Sciatic nerve (tissue), 2 donors: ENCODE data around the gene FCHSD2. TPM values are rescaled to one million over a fixed set of nuclear protein-coding genes. Genes with fewer than 3 reads are reported as not detected.
A peak's percentile ranks its signal among the peaks of the same experiment; 100 is the strongest.

ENCODE experiments used
- ATAC-seq: fragments of 200-7000 bp; cut with Tn5 transposase; one replicate; pipeline ENCODE4 v1.9.1; 2020; ENCODE audit warnings: mild to moderate bottlenecking, moderate library complexity
- DNase-seq: peaks from one replicate; pipeline ENCODE4 v3.0.0-alpha.2; 2020; ENCODE audit warnings: low spot score
- intact Hi-C: fragments of 100-400 bp; cut with DNase I; formaldehyde crosslinking; loops from one replicate; pipeline ENCODE4 v1.14.2; 2022
- total RNA-seq: library from RNA; stranded (reverse); fragmentation: NEBNext Ultra II Directional; extraction: Animal tissue kit (Norgen Biotek cat#: 25700); gene quantifications from one replicate; pipeline ENCODE4 v1.2.1, GENCODE V29; 2021
- donor health status: DM: no; HTN: no; CAD: no.
- donor health status: DM: no; HTN: no; CAD: no.

FCHSD2 gene
- total RNA-seq, result 64.7 TPM

DNA sequence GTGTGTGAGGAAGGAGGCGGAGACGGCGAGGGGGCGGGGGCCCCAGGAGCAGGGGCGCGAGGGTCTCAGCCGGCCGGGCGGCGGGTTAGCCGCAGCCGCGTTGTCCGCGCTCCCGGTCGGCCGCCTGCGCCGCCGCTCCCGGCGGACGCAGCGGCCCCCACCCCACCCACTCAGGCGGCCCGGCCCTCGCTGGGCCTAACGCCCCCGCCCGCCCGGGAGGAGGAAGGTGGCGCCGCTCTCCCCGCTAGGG is at the start of gene FCHSD2:
TSS of gene FCHSD2 (minus strand) at position 191 of the 250 bp plus-strand sequence. CDS start 441 bp downstream, outside the sequence.
- DNase-seq (no peak), ATAC-seq (no peak)
- intact Hi-C loops, result no loop called here

GRCh38 chr11:73191151-73191550 is 49.0 kb upstream of the FCHSD2 start:
- intact Hi-C loops, result no loop called here
- DNase-seq (peak; percentile 47), ATAC-seq (no peak)

DNA sequence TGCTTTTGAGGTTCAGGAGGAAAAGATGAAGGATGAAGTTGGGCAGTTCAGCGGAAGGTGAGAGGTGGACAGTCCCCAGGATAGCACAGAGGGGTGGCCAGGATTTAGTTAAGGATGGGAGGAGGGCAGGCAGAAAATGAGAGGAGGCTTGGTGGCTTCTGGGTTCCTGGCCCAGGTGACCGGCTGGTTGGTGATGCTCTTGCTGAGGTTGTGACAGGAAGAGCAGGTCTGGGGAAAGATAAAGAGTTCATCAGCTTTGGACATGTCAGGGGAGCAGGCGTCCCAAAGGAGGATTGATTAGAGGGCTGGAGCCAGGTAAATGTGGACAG is 48.4 kb upstream of the FCHSD2 start:
- ATAC-seq (no peak), DNase-seq (no peak)
- intact Hi-C loops, result no loop called here

DNA sequence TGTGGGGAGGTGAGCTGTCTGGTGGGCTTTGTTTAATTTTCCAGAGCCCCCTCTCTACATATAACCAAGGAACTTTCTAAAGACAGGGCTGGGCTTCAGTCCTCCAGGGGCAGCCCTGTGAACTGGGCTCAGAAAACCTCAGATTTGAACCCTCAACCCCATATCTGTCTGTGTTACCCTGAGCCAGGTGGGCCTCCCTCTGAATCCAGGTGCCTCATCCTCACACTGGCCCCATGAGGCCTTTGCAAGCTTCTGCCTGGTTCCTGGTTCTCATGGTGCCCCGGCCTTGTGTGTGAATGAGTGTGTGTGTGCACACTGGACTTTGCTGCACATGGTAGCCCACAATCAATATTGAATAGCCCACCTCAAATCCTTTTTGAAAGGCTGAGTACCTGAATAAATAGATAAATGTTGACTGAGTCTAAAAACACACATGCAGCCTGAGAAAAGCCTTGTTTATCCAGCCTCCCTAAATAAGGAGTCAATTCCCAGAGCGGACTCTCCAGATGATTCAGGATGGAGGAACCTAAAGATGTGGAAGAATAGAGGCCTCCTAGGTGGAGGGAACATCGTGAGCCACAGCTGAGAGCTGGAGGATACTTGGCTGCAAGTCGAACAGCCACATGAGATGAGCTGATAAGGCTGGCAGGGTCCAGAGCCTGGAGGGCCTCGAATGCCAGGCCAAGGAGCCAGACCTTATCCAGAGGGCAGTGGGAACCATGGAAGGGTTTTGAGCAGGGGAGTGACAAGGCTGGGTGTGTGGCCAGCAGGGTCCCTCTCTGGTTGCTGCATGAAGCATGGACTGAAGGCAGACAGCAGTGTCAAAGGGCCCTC is 47.8 kb upstream of the FCHSD2 start:
- intact Hi-C loops, result loop anchor here (5.0 kb wide), 1 partner anchor 47 kb away; no protein-coding TSS in a partner anchor
- no peak for DNase-seq
- ATAC-seq, result no peak

DNA sequence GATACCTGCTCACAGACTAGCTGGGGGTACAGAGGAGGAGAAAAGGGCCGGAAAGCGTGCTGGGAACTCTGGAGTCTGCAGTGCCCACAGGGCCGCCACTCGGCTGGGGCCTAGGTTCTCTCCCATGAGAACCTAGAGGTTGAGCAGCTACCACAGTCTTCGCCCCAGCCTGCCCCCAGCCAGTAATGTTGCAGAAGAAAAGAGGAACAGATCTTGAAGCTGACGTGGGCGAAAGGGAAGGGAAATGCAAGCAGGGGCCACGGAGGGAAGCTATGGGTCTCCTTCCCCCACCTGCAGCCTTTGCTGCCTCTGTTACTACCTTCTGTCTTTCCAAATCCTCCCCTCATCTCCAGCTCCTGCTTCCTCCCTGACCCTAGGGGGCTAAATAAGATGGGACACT is 47.2 kb upstream of the FCHSD2 start:
- intact Hi-C loops, result loop anchor here (5.0 kb wide), 1 partner anchor 48 kb away; no protein-coding TSS in a partner anchor
- no peak for DNase-seq
- ATAC-seq, result peak; percentile 23

DNA sequence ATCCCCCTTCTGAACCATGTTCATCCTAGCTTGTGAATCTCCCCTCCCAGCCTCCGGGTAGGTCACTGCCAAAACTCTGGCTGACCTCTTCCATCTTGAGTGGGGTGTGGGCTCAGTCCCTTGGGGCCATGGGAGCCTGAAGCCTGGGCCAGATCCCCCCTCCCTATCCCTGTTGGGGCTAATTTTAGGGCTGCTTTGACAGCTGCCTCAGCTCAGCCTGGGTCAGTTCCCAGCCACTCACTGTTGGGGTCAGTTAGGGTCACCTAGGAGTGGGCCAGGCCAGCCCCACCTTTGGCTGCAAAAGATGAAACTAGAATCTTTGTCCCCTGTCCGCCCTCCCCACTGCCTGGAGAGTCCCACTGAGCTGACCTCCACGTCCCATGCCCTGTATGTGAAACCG is 46.2 kb upstream of the FCHSD2 start:
- intact Hi-C loops, result loop anchor here (5.0 kb wide), 1 partner anchor 49 kb away; no protein-coding TSS in a partner anchor
- DNase-seq (no peak), ATAC-seq (no peak)

DNA sequence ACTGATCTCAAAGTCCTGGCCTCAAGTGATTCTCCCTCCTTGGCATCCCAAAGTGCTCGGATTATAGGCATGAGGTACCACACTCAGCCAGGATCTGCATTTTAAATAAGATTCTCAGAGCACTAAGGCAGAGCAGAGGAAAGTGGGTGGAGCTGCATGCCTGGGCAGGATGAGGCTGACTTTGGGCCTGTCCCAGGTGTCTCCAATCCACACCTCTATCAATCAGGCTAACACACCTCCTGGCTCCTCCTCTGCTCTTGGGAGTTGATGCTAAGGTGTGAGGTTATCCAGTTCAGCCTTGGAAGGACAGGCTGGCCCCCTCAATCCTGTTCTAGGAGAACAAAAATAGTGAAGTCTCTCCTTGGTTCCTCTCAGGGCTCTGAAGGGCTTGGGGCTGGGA is 45.7 kb upstream of the FCHSD2 start:
- no peak for ATAC-seq
- intact Hi-C loops, result loop anchor here (5.0 kb wide), 1 partner anchor 49 kb away; no protein-coding TSS in a partner anchor
- no peak for DNase-seq

DNA sequence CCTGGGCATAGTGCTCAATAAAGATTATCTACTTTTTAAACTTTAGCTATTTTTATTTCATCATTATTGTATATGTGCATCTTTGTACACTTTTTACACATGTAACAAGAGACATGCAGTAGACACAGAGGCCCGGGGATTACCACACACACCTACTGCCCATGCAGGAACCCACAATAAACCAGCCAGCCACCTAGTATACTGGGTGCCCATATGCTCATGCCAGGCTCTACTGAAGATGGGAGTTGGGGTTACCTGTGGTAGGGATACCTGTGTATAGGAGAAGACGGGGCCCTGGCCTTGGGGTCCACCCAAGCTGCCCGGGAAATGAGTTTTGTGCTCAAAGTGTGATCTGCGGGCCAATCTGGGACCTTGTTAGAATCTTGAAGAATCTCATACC is 44.8 kb upstream of the FCHSD2 start:
- intact Hi-C loops, result loop anchor here (5.0 kb wide), 1 partner anchor 50 kb away; no protein-coding TSS in a partner anchor
- DNase-seq (no peak), ATAC-seq (no peak)

- intact Hi-C loops, result loop anchor here (5.0 kb wide), 1 partner anchor 51 kb away; no protein-coding TSS in a partner anchor
- no peak for ATAC-seq
- DNase-seq, result no peak
These were observed 44.3 kb upstream of the FCHSD2 start for GRCh38 chr11:73186294-73186850.

DNA sequence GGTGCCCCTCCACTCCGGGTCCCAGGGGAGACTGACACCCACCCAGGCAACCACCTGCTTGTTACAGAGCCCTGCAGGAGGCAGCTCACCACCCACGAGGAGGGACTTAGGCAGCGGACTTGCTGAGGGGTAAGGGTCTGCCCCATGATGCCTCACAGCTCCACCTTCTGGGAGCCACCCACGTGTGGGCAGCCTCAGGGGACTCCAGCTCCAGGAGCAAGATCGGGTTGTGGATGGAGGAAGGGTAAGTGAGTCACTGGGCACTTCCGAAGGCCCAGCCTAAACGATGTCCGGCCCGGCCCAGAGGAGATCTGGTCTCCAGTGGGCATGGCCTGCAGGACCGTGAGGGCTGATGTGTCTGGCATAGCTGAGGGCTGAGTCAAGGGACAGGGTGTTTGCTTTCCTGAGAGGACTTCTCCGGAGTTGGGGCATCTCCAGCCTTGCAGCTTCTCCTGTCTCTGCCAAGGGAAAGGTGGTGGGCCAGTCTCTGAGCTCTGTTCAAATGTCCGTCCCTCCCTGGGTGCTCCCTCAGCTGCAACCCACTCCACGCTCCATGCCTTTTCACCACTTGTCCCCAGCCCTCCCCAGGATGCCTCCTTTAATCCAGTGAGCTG is 43.7 kb upstream of the FCHSD2 start:
- ATAC-seq (peak; percentile 3), DNase-seq (no peak)
- intact Hi-C loops, result loop anchor here (5.0 kb wide), 1 partner anchor 52 kb away; no protein-coding TSS in a partner anchor

DNA sequence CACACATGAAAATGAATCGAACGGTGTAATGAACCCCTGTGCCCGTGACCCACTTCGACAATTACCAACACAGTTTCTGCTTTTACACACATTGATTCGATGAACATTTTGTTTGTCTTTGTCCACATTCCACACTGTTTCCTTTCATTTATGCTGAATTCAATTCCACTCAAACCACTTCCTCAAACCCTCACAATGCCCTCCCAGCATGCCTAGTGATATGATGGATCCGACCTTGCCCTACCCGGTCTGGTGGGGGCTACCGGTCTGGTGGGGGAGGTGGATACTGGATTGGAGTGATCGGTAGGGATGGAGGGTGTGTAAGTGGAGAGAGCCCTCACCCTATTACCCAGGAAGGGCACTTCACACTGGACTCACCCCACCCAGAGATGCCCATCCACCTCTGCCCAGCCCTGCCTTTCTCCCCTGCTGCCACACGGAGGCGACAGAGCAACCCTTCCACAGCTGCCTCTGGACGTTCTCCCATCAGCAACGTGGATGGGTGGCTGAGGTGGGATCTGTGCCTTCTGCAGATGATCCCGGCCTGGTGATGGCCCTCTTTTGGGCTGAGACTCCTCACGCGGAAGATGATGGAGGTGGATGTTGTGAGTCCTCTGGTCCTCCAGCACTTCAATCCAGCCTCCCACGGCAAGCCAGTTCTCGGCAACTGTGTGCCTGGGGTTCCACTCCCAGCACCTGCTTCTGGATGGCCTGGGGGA is 43.0 kb upstream of the FCHSD2 start:
- DNase-seq, result peak; percentile 79
- peak; percentile 83 for ATAC-seq
- intact Hi-C loops, result loop anchor here (5.0 kb wide), 1 partner anchor 52 kb away; no protein-coding TSS in a partner anchor

DNA sequence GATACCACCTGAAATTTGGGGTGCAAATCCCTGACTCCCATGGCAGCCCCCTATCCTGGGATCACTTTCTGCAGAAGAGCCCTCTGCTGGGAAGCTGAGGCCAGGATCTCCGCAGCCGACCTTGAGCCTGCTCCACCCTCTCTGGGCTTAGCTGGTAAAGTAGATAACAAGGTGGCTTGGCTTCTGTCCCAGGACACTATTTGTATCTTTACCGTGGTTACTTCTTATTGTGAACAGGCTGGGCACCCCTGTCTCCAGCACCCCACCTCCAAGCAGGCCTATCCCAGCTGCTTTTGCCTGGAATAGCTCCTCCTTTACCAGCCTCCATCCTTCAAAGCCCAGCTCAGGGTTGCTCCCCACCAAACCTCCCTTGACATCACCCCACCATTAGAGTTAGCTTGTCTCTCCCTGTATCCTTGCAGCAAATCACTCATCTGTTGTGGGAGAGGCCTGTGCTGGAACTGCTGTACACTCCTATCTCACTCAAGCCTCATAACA is 40.8 kb upstream of the FCHSD2 start:
- intact Hi-C loops, result no loop called here
- DNase-seq (no peak), ATAC-seq (no peak)

DNA sequence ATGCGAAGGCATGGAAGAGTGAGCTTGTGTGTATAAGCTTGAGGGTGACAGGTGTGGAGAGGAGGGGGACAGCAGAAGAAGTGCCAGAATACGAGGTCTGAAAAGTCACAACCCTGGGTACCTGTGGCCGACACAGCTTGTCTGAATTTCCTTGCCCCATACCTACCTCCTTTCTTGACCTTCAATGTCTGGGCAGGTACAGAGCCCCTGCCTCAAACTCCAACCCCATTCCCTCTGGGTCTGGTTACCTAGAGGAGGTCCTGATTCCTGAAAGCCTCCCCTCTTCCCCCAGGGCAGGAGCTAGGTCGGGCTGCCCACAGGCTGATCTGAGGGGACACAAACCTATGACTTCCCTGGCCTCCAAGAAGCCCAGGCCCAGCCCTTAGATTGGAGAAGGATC is 36.6 kb upstream of the FCHSD2 start:
- DNase-seq (peak; percentile 34), ATAC-seq (no peak)
- intact Hi-C loops, result loop anchor here (5.0 to 10.0 kb wide), 2 partner anchors 346 to 454 kb away; no protein-coding TSS in a partner anchor

- ATAC-seq, result peak; percentile 96
- intact Hi-C loops, result loop anchor here (5.0 to 10.0 kb wide), 2 partner anchors 346 to 453 kb away; no protein-coding TSS in a partner anchor
These were observed 35.8 kb upstream of the FCHSD2 start for GRCh38 chr11:73177778-73178539.

GRCh38 chr11:73177380-73177777 is 35.3 kb upstream of the FCHSD2 start:
- intact Hi-C loops, result loop anchor here (5.0 to 10.0 kb wide), 2 partner anchors 345 to 453 kb away; no protein-coding TSS in a partner anchor
- ATAC-seq (peak; percentile 68), DNase-seq (no peak)

More at GRCh38 chr11:73177778-73178539, 35.8 kb upstream of the FCHSD2 start:
- DNase-seq, result peak; percentile 91

GRCh38 chr11:73176874-73177155 is 34.7 kb upstream of the FCHSD2 start:
- DNase-seq (no peak), ATAC-seq (no peak)

GRCh38 chr11:73176145-73176873 is 34.2 kb upstream of the FCHSD2 start:
- ATAC-seq, result no peak
- DNase-seq, result peak; percentile 41
- intact Hi-C loops, result loop anchor here (5.0 to 10.0 kb wide), 2 partner anchors 344 to 452 kb away; no protein-coding TSS in a partner anchor

More at GRCh38 chr11:73176874-73177155, 34.7 kb upstream of the FCHSD2 start:
- intact Hi-C loops, result loop anchor here (5.0 to 10.0 kb wide), 2 partner anchors 345 to 452 kb away; no protein-coding TSS in a partner anchor
